Fibroblast of villous mesenchyme (primary cell): ENCODE data around the gene NCAM2. TPM values are rescaled to one million over a fixed set of nuclear protein-coding genes. Genes with fewer than 3 reads are reported as not detected.

Source experiments
- DNase-seq: peaks from one replicate; pipeline ENCODE4 v3.0.0-alpha.2; 2010; ENCODE audit warnings: low read depth
- H3K4me3 ChIP-seq: 2 replicates; pipeline ENCODE4 v1.5.1; 2011; ENCODE audit warnings: low read depth, mild to moderate bottlenecking, low read length
- total RNA-seq: library from RNA; depleted of rRNA; stranded (reverse); fragments of >200 nt; gene quantifications from 2 replicates; pipeline ENCODE4 v1.2.3, GENCODE V29; 2012
- TF ChIP-seq, protein P1 (sequence below): IDR thresholded peaks from 2 replicates; pipeline ENCODE4 v1.5.1; 2012; ENCODE audit warnings: low read depth, mild to moderate bottlenecking, low read length; ENCODE audit not compliant: insufficient read depth

The NCAM2 gene
- total RNA-seq, 1 donor: 5.2 TPM

DNA sequence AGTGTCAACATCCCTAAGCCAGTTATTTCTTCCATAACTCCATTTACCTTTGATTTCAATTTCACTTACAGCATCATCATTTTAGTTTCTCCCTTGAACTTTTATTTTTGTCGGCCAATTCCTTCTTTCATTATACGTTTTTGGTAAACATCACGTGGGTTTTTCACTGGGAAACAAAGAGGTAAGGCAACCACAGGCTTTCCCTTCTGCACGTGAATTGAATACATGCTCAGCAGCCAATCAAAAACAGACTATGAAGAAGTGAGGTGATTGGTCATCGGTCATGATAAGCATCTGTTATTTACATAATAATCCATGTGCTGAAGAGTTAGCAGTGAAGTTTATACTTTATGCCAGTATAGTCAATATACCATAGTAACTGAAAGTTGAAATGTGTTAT is 98.7 kb downstream of the NCAM2 start:
- no peak overlapping the region for H3K4me3 ChIP-seq
- TF ChIP-seq, protein P1, sequence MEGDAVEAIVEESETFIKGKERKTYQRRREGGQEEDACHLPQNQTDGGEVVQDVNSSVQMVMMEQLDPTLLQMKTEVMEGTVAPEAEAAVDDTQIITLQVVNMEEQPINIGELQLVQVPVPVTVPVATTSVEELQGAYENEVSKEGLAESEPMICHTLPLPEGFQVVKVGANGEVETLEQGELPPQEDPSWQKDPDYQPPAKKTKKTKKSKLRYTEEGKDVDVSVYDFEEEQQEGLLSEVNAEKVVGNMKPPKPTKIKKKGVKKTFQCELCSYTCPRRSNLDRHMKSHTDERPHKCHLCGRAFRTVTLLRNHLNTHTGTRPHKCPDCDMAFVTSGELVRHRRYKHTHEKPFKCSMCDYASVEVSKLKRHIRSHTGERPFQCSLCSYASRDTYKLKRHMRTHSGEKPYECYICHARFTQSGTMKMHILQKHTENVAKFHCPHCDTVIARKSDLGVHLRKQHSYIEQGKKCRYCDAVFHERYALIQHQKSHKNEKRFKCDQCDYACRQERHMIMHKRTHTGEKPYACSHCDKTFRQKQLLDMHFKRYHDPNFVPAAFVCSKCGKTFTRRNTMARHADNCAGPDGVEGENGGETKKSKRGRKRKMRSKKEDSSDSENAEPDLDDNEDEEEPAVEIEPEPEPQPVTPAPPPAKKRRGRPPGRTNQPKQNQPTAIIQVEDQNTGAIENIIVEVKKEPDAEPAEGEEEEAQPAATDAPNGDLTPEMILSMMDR: no peak
- DNase-seq: no peak

DNA sequence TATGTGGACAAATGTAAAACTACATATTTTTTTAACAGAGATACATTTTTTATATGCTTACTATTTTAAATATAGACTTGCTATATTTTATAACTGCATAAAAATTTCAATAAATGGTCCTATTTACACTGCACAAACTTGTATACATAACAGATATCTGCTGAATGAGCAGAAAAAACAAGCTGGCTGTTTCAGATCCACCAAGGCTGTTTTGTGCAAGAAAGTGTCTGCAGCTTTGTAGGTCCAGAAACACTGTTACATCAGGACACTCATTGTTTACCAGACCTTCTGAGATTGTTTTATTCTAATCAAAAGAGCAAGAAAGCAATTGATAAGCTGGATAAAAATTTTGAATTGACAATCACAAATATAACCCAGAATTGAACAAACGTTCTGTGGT is 99.3 kb downstream of the NCAM2 start:
- no peak overlapping the region for H3K4me3 ChIP-seq
- TF ChIP-seq, protein P1: no peak
- DNase-seq: no peak

DNA sequence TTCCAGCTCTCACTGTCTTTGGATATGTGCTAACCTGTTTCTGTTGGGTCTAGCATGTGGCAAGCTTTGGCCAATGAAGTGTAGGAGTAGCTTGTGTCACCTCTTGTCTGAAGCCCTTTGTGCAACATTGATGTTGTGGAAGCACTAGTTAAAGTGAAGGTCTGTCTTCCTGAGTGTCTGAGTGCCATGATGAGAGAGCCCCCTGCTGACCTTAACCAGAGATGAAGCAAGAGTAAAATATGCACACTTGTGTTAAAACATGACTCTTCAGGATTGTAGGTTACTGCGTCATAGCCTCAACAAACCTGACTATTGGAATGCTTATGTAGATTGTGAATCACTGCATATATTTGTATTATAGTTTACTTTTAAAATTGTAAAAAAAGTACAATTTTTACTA is 103.7 kb downstream of the NCAM2 start:
- peak; percentile 27 for DNase-seq
- no peak overlapping the region for H3K4me3 ChIP-seq
- TF ChIP-seq, protein P1: peak; percentile 6

DNA sequence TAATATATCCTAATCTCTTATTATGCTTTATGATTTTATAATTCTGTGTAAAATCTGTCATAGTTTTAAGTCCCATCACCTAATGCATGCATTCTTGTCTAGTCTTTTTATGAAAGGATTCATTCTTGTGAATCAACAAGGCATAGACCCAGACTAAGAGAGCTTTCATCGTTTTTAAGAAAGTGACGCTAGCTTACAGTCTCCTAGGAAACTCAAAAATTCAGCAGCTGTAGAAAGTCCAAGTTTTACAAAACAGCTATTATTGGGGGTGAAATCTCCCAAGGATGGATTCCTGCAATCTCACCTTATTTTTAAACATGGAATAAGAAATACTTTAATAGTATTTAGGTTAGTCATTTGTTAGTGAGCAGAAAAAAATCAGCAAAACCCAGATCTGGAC is 104.7 kb downstream of the NCAM2 start:
- TF ChIP-seq, protein P1: no peak
- no peak for DNase-seq
- no peak overlapping the region for H3K4me3 ChIP-seq

DNA sequence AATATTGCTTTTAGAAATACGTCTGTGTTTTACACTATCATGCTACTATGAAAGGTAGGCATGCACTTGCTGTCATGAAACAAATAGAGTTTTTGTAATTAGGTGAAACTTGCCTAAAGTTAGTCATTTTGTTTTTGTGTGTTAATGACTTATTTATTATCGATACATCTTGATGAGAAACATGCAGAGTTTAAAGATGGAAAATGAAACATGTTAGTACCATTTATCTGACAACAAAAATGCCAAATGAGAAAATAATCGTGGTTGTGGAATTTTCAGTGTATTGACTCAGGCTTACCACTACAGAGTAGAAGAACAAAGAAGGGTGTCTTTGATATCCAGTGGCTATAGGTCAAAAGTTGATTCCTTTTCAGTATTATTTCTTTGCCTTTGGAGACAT is 105.5 kb downstream of the NCAM2 start:
- TF ChIP-seq, protein P1: no peak
- H3K4me3 ChIP-seq: no peak overlapping the region
- DNase-seq: no peak

DNA sequence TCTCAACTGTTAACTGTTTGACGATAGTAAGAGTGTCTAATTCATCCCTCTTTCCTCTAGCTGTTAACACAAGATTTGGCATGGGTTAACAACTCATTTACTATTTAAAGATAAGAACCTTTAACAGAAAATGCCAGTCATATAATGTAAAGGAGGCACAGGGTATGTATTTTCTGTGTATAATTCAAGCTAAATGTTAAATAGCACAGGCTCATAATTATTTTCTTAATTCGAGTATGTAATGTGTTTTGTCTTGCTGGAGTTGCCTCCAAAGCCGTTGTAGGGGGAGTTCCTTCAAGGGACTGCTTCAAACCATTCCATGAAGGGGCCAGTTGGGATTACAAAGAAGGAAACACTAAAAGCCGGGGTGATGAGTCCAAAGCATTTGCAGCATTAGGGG is 111.5 kb downstream of the NCAM2 start:
- no peak overlapping the region for H3K4me3 ChIP-seq
- TF ChIP-seq, protein P1: no peak

GRCh38 chr21:21111309-21111920 is 113.2 kb downstream of the NCAM2 start:
- DNase-seq: no peak
- TF ChIP-seq, protein P1: no peak
- H3K4me3 ChIP-seq: no peak overlapping the region

More for the DNA sequence above, 111.5 kb downstream of the NCAM2 start:
- DNase-seq: no peak
